Osteocyte (in vitro differentiated cells): Measurements from ENCODE around the gene PROC. TPM values are rescaled to one million over a fixed set of nuclear protein-coding genes. Genes with fewer than 3 reads are reported as not detected.

Experiments used
- DNase-seq: peaks from one replicate; pipeline ENCODE4 v3.0.0; 2021; ENCODE audit warnings: mixed read lengths; ENCODE audit not compliant: unreplicated experiment; ENCODE audit errors: extremely low spot score
- H3K27ac Mint-ChIP-seq: one replicate; pipeline ENCODE4 v1.8.0; 2021; ENCODE audit warnings: mild to moderate bottlenecking, mixed read lengths; ENCODE audit not compliant: unreplicated experiment
- H3K27me3 Mint-ChIP-seq: one replicate; pipeline ENCODE4 v1.8.0; 2021; ENCODE audit warnings: mixed read lengths; ENCODE audit not compliant: unreplicated experiment
- H3K36me3 Mint-ChIP-seq: one replicate; pipeline ENCODE4 v1.8.0; 2021; ENCODE audit warnings: mixed read lengths; ENCODE audit not compliant: unreplicated experiment
- H3K4me1 Mint-ChIP-seq: one replicate; pipeline ENCODE4 v1.8.0; 2021; ENCODE audit warnings: mixed read lengths; ENCODE audit not compliant: unreplicated experiment
- H3K4me3 Mint-ChIP-seq: one replicate; pipeline ENCODE4 v1.8.0; 2021; ENCODE audit warnings: mild to moderate bottlenecking, moderate library complexity, mixed read lengths; ENCODE audit not compliant: unreplicated experiment
- H3K9me3 Mint-ChIP-seq: one replicate; pipeline ENCODE4 v1.8.0; 2021; ENCODE audit warnings: mixed read lengths; ENCODE audit not compliant: unreplicated experiment
- CTCF ChIP-seq: fragments of 200-600 bp; sonication (generic); IDR thresholded peaks from 2 replicates; pipeline ENCODE4 v1.5.0; 2021; ENCODE audit warnings: antibody characterized with exemption, mild to moderate bottlenecking, moderate library complexity
- microRNA-seq: library from miRNA; unstranded; fragments of <30 nt; microRNA quantifications from one replicate; pipeline ENCODE4 v1.1.0, GENCODE V29; 2020; ENCODE audit not compliant: unreplicated experiment
- total RNA-seq: library from RNA; stranded (reverse); gene quantifications from 2 replicates; pipeline ENCODE4 v1.2.1, GENCODE V29; 2021

Gene PROC
- total RNA-seq, 1 donor from 2014 or later: 1.6 TPM

GRCh38 chr2:127469974-127470373 is 51.7 kb downstream of the PROC start:
- Mint-ChIP-seq H3K27ac (no peak overlapping the region), H3K4me3 (no peak overlapping the region), H3K4me1 (no peaks in the 10 kb centered on the region), H3K27me3 (no peaks in the 10 kb centered on the region), H3K36me3 (peaks cover 5% of the 10 kb centered on the region), H3K9me3 (peaks cover under 1% of the 10 kb centered on the region)
- TF ChIP-seq CTCF: no peak
- DNase-seq: no peak

GRCh38 chr2:127471286-127471988 is 53.2 kb downstream of the PROC start:
- no peak overlapping the region for H3K27ac Mint-ChIP-seq
- H3K36me3 Mint-ChIP-seq: peaks cover 16% of the 10 kb centered on the region
- no peak overlapping the region for H3K4me3 Mint-ChIP-seq
- H3K4me1 Mint-ChIP-seq: peaks cover 2% of the 10 kb centered on the region
- H3K9me3 Mint-ChIP-seq: peaks cover 14% of the 10 kb centered on the region
- no peak for TF ChIP-seq CTCF
- H3K27me3 Mint-ChIP-seq: no peaks in the 10 kb centered on the region
- DNase-seq: no peak

GRCh38 chr2:127472268-127472667 is 54.0 kb downstream of the PROC start:
- no peak for TF ChIP-seq CTCF
- Mint-ChIP-seq H3K27me3 (no peaks in the 10 kb centered on the region), H3K4me3 (no peak overlapping the region), H3K27ac (no peak overlapping the region), H3K9me3 (peaks cover 14% of the 10 kb centered on the region), H3K4me1 (peaks cover 2% of the 10 kb centered on the region), H3K36me3 (peaks cover 16% of the 10 kb centered on the region)
- no peak for DNase-seq

DNA sequence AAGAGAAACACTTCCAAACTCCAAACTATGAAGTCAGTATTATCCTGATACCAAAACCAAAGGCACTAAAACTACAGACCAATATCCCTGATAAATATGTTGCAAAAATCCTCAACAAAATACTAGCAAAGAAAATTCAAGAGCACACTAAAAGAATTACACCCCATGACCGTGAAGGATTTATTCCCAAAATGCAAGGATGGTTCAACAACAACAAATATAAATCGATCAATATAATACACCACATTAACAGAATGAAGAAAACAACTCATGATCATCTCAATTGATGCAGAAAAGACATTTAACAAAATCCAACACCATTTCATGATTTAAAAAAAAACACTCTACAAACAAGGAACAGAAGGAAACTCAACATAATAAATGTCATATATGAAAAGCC is 57.6 kb downstream of the PROC start:
- no peak overlapping the region for H3K4me3 Mint-ChIP-seq
- peaks cover 14% of the 10 kb centered on the region for H3K9me3 Mint-ChIP-seq
- H3K36me3 Mint-ChIP-seq: peaks cover 19% of the 10 kb centered on the region
- no peak for TF ChIP-seq CTCF
- no peak overlapping the region for H3K27ac Mint-ChIP-seq
- DNase-seq: no peak
- no peaks in the 10 kb centered on the region for H3K27me3 Mint-ChIP-seq
- peaks cover 2% of the 10 kb centered on the region for H3K4me1 Mint-ChIP-seq

Small RNAs within 50 kb of the gene (microRNA-seq; reads per million reads assigned to microRNA genes)
- gene MIR4783: not detected

Other genes with a start within 250 kb of the PROC start
- gene CYP27C1, start 198.1 kb upstream of the PROC start, total RNA-seq: 21.9 and 24.9 TPM in 2 replicates
- gene ERCC3, start 124.3 kb upstream of the PROC start, total RNA-seq: 47.8 and 50.3 TPM in 2 replicates
- gene MAP3K2, start 30.5 kb upstream of the PROC start, total RNA-seq: 60.9 and 63.9 TPM in 2 replicates
- 39.8 and 40.9 TPM in 2 replicates for gene IWS1, start 108.1 kb downstream of the PROC start, total RNA-seq
- not detected in 2 replicates for gene MYO7B, start 117.3 kb downstream of the PROC start, total RNA-seq
- gene GPR17, start 227.7 kb downstream of the PROC start, total RNA-seq: not detected in 2 replicates